ENCODE data around the gene PTBP1.
"Not testable (repeated sequence)": the region's sequence is repeated elsewhere in the genome, so short reads cannot be mapped to it uniquely, and the experiment has no call there.

The PTBP1 gene

DNA sequence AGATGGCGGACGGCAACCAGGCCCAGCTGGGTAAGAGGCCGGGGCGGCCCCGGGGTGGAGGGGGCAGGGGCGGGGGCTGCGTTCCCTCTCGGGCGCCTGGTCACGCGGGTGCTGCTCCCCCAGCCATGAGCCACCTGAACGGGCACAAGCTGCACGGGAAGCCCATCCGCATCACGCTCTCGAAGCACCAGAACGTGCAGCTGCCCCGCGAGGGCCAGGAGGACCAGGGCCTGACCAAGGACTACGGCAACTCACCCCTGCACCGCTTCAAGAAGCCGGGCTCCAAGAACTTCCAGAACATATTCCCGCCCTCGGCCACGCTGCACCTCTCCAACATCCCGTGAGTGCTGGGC is 11.1 kb downstream of the PTBP1 start:
- DNase-seq (ENCODE audit: low read depth in 3 of 3, low spot score in 1 of 3), result no peak

DNA sequence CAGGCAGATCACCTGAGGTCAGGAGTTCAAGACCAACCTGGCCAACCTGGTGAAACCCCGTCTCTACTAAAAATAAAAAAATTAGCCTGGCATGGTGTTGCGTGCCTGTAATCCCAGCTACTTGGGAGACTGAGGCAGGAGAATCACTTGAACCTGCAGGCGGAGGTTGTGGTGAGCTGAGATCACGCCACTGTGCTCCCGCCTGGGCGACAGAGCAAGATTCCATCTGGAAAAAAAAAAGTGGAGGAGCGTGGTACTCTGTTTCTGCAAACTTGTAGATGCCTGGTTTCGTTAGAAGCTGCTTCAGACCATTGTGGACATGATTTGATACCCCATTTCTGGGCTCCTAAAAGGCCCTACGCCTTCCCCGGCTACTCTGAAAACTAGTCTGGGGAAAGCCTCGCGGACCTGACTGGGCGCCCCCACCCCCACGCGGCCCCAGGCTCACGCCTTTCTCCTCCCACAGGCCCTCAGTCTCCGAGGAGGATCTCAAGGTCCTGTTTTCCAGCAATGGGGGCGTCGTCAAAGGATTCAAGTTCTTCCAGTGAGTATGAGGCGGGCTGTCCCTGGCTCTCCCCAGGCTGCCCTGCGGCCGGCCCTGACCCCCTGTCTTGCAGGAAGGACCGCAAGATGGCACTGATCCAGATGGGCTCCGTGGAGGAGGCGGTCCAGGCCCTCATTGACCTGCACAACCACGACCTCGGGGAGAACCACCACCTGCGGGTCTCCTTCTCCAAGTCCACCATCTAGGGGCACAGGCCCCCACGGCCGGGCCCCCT is 13.0 kb downstream of the PTBP1 start:
- no peak for DNase-seq (ENCODE audit: low read depth in 3 of 3, low spot score in 1 of 3)

GRCh38 chr19:810883-811489 is 13.7 kb downstream of the PTBP1 start:
- DNase-seq (ENCODE audit: low read depth in 3 of 3, low spot score in 1 of 3), result no peak

DNA sequence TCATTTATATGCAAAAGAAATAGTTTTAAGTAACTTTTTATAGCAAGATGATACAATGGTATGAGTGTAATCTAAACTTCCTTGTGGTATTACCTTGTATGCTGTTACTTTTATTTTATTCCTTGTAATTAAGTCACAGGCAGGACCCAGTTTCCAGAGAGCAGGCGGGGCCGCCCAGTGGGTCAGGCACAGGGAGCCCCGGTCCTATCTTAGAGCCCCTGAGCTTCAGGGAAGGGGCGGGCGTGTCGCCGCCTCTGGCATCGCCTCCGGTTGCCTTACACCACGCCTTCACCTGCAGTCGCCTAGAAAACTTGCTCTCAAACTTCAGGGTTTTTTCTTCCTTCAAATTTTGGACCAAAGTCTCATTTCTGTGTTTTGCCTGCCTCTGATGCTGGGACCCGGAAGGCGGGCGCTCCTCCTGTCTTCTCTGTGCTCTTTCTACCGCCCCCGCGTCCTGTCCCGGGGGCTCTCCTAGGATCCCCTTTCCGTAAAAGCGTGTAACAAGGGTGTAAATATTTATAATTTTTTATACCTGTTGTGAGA is 14.3 kb downstream of the PTBP1 start:
- no peak for DNase-seq (ENCODE audit: low read depth in 3 of 3, low spot score in 1 of 3)

DNA sequence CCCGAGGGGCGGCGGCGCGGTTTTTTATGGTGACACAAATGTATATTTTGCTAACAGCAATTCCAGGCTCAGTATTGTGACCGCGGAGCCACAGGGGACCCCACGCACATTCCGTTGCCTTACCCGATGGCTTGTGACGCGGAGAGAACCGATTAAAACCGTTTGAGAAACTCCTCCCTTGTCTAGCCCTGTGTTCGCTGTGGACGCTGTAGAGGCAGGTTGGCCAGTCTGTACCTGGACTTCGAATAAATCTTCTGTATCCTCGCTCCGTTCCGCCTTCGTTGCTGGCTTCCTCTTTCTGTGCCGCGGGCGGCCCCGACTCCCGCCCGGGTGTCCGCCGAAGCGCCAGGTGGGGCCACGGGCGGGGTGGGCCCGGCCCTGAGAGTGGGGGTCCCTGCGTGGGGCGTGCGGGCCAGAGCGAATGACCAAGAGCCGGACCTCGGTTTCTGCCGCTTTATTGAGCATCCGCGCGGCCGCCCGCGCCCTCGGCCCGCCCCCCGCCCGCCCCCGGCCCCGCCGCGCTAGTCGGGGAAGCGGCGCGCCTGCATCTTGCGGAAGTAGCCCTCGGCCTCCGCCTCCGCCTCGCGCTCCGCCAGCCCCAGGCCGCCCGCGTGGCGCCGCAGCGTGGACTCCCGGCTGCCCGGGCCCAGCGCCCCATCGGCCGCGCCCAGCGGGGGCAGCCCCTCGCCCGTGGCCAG is 14.9 kb downstream of the PTBP1 start:
- no peak for DNase-seq (ENCODE audit: low read depth in 3 of 3, low spot score in 1 of 3)

GRCh38 chr19:812747-813218 is 15.5 kb downstream of the PTBP1 start:
- DNase-seq (ENCODE audit: low read depth in 3 of 3, low spot score in 1 of 3), result no peak

GRCh38 chr19:813219-814151 is 16.2 kb downstream of the PTBP1 start:
- DNase-seq (ENCODE audit: low read depth in 3 of 3, low spot score in 1 of 3), result no peak

GRCh38 chr19:814152-815078 is 17.2 kb downstream of the PTBP1 start:
- DNase-seq (ENCODE audit: low read depth in 3 of 3, low spot score in 1 of 3), result no peak

DNA sequence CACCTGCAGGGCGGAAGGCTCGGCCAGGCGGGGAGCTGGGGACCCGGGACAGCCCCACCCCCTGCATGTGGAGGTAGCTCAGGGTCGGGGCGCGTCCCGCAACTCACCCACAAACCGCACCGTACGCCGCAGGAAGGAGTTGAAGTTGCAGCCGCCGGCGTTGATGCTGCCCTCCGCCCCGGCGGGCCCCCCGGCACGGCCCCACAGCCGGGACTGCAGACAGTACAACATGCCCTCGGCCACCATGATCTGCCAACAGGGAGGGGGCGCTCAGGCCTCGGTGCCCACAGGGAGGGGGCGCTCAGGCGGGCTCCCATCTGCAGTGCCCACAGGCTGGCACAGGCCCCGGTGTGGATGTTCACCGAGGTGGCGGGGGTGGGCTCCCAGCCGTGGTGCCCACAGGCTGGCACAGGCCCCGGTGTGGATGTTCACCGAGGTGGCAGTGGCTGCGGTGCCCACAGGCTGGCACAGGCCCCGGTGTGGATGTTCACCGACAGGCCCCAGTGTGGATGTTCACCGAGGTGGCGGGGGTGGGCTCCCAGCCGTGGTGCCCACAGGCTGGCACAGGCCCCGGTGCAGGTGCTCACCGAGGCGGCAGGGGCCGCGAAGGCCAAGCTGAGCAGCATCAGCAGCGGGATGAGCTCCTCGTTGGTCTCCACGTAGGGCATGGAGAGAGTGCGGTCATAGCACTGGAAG is 18.0 kb downstream of the PTBP1 start:
- DNase-seq (ENCODE audit: low read depth in 3 of 3, low spot score in 1 of 3), result no peak

DNA sequence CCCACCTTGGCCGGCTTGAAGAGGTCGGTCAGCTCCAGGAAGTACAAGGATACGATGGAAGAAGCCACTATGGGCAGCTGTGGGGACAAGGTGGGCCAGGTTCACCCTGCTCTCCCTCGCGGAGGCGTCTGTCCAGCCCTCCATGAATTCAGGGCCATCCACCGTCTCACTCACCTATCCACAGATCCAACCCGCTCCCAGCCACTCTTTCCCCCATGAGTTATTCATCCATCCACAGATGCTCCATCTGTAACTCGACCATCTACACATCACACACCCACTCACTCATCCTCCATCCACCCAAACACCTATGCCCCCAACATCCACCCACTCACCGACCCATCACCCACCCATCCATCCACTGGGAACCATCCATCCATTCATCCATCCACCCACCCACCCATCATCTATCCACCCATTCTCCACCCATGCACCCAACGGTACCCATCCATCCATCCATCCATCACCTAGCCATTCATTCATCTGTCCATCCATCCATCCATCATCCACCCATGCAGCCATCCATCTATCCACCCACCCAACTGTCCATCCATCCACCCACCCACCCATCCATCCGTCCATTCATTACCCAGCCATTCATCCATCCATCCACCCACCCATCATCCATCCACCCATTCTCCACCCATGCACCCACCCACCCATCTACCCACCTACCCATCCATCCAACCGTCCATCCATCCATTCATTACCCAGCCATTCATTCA is 18.7 kb downstream of the PTBP1 start:
- DNase-seq (ENCODE audit: low read depth in 3 of 3, low spot score in 1 of 3), result no peak

DNA sequence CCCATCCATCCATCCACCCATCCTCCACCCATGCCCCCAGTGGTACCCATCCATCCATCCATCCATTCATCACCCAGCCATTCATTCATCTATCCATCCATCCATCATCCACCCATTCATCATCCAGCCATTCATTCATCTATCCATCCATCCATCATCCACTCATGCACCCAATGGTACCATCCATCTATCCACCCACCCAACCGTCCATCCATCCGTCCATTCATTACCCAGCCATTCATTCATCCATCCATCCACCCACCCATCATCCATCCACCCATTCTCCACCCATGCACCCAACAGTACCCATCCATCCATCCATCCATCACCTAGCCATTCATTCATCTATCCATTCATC is 19.2 kb downstream of the PTBP1 start:
- no peak for DNase-seq (ENCODE audit: low read depth in 3 of 3, low spot score in 1 of 3)

- not testable (repeated sequence) for DNase-seq (ENCODE audit: low read depth in 3 of 3, low spot score in 1 of 3)
Observed at GRCh38 chr19:820212-820611, 23.0 kb downstream of the PTBP1 start.

- no peak for DNase-seq (ENCODE audit: low read depth in 3 of 3, low spot score in 1 of 3)
Observed at GRCh38 chr19:821231-821824, 24.1 kb downstream of the PTBP1 start.

DNA sequence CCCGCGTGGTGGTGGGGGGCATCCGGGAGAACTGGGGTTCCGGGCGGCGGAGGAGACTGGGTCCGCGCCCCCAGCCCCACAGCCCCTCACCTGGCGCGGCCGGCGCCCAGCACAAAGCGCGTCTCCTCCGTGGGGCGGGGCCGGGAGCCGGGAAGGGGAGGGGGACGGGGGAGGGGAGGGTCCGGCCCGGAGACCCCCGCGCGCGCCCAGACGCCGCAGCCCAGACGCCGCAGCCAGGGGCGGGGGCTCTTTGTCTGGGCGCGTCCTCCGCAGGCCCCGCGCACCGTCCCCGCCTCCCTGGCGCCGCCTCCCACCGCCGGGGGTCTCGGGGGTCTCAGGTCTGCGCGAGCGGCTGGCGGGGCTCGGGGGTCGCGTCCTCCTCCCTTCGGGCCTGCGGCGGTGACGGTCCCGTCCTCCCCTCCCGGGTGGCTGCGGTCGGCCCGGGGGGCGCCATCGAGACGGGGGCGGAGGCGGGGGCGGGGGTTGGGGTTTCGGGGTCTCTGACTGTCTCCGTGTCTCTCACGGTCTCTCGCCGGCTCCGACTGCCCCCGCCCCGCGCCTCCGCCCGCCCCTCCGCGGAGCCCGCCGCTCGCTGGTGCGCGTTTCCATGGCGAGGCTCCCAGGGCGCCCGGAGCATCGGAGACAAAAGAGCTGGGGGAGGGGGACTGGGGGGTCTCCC is 24.7 kb downstream of the PTBP1 start, which contains the start of gene PLPPR3:
PLPPR3 (minus strand) TSS at position 131 of the 679 bp plus-strand sequence. CDS start 396 bp downstream, outside the sequence.
- DNase-seq (ENCODE audit: low read depth in 3 of 3, low spot score in 1 of 3), result no peak

DNA sequence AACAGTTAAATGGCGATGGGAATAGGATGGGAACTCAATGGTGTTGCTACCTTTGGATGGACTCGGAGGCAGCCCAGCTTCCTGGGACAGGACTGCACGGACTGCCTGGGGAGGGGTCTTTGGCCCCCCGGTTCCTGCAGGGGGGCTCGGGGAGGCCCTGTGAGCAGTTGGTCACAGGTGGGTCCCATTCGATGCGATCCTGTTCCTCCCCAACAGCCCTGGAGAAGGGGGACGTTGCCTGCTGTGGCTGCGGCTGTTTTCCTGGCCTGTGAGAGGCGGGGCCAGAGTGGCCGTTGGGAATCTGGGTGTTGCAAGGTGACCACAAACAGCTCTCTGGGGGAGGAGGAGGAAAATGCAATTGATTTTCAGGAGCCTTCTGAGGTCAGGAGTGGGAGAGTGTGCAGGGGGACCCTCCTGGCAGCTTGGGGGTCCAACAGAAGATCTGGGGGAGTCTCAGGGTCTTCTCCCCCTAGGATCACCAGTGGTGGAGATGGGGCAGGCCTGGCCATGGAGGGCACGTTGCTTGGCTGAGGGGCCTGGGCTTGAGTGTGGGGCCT is 26.4 kb downstream of the PTBP1 start:
- no peak for DNase-seq (ENCODE audit: low read depth in 3 of 3, low spot score in 1 of 3)

DNA sequence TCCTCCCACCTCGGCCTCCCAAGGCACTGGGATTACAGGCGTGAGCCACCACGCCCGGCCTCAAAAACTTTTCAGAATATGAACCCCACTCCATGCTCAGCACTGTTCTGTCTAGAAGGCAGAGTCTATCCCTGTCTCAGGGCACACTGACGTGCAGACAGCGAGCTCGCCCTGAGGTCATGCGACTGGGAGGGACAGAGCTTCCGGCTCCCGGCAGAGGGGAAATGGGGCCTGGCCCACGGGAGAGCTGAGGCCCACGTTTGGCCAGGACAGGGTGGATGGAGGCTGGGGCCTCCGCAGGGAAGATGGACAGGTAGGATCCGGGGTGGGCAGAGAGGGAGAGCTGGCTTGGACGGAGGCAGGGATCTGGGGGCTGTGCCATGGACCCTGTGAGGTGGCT is 27.6 kb downstream of the PTBP1 start:
- DNase-seq (ENCODE audit: low read depth in 3 of 3, low spot score in 1 of 3), result no peak

Measured in stimulated activated CD4-positive, alpha-beta T cell treated with anti-CD3 and anti-CD28 coated beads, TNF-alpha, amount 100 ng/mL, for 1 hour (primary cell).